Measurements from ENCODE around the gene SLC38A3.

The SLC38A3 gene

DNA sequence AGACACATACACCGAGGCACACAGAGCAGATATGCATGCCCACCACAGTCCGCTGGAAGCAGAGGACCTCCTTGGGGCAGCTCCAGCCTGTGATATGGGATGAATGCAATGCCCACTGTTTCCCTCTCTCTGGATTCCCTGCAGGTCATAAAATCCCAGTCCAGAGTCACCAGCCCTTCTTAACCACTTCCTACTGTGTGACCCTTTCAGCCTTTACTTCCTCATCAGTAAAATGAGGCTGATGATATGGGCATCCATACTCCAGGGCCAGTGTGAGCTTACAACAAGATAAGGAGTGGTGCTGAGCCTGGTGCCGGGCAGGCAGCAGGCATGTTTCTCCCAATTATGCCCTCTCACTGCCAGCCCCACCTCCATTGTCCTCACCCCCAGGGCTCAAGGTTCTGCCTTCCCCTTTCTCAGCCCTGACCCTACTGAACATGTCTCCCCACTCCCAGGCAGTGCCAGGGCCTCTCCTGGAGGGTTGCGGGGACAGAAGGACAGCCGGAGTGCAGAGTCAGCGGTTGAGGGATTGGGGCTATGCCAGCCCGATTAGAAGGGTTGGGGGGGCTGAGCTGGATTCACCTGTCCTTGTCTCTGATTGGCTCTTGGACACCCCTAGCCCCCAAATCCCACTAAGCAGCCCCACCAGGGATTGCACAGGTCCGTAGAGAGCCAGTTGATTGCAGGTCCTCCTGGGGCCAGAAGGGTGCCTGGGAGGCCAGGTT is 14.0 kb upstream of the SLC38A3 start, which contains the start of gene GNAT1:
Gene GNAT1 (plus strand): TSS at position 675 of the 725 bp plus-strand sequence. CDS start 116 bp downstream, outside the sequence.
- no peak within 1 kb of the TSS for H3K4me3 ChIP-seq (replicated peaks; ENCODE audit: low read depth, low read length)
- TF ChIP-seq, protein P1, sequence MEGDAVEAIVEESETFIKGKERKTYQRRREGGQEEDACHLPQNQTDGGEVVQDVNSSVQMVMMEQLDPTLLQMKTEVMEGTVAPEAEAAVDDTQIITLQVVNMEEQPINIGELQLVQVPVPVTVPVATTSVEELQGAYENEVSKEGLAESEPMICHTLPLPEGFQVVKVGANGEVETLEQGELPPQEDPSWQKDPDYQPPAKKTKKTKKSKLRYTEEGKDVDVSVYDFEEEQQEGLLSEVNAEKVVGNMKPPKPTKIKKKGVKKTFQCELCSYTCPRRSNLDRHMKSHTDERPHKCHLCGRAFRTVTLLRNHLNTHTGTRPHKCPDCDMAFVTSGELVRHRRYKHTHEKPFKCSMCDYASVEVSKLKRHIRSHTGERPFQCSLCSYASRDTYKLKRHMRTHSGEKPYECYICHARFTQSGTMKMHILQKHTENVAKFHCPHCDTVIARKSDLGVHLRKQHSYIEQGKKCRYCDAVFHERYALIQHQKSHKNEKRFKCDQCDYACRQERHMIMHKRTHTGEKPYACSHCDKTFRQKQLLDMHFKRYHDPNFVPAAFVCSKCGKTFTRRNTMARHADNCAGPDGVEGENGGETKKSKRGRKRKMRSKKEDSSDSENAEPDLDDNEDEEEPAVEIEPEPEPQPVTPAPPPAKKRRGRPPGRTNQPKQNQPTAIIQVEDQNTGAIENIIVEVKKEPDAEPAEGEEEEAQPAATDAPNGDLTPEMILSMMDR (IDR thresholded peaks at IDR 0.05; ENCODE audit: low read length, missing control alignments), result no peak
- DNase-seq (ENCODE audit: low read depth), result no peak

DNA sequence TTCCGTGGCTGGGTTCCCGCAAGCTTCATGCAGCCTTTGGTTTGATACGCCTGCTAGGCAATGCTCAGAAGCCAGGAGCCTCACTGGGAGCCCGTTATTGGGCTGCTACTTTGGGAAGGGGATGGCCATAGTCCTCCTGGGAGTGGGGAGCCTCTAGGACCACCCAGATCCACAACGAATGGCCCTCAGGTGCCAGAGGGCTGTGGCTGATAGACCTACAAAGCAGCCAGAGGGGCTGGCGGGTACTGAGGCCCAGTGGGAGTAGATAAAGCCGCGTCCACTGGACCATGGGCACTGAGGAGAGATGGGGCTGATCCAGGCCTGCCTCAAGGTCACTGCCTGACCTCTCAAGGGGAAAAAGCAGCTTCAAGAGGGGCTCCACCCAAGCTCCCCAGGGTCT is 12.9 kb upstream of the SLC38A3 start:
- H3K4me3 ChIP-seq (replicated peaks; ENCODE audit: low read depth, low read length), result no peak overlapping the region
- DNase-seq (ENCODE audit: low read depth), result no peak
- TF ChIP-seq, protein P1 (IDR thresholded peaks at IDR 0.05; ENCODE audit: low read length, missing control alignments), result no peak

DNA sequence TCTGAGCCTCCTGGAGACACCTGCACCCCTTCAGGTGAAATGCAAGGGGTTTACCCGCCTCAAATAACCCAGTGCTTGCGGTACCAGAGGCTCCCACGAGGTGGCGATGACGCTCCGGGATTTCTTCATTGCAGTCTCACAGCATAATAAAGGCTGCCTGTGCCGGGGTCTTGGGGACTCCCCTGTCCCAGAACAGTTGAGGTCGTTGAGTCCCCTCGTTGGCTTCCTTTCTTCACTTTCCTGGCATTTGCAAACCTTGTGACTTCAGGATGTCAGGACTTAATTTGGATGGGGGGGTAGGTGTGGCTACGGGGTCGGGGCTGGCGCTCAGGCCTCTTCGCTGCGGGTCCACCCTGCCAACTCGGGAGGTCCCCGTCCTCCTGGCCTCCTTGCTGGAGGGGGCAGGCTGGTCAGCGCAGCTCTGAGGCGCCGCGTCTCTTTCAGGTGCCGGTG is 12.4 kb upstream of the SLC38A3 start:
- TF ChIP-seq, protein P1 (IDR thresholded peaks at IDR 0.05; ENCODE audit: low read length, missing control alignments), result peak; percentile 96
- peak; percentile 68 for DNase-seq (ENCODE audit: low read depth)
- H3K4me3 ChIP-seq (replicated peaks; ENCODE audit: low read depth, low read length), result no peak overlapping the region

DNA sequence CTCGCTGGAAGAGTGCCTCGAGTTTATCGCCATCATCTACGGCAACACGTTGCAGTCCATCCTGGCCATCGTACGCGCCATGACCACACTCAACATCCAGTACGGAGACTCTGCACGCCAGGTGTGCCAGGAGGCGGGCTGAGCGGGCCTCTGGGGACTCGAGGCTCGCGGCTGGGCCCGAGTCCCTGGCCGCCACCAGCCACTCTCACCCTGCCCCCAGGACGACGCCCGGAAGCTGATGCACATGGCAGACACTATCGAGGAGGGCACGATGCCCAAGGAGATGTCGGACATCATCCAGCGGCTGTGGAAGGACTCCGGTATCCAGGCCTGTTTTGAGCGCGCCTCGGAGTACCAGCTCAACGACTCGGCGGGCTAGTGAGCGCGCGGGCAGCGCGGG is 11.8 kb upstream of the SLC38A3 start:
- H3K4me3 ChIP-seq (replicated peaks; ENCODE audit: low read depth, low read length), result no peak overlapping the region
- TF ChIP-seq, protein P1 (IDR thresholded peaks at IDR 0.05; ENCODE audit: low read length, missing control alignments), result no peak
- DNase-seq (ENCODE audit: low read depth), result no peak

DNA sequence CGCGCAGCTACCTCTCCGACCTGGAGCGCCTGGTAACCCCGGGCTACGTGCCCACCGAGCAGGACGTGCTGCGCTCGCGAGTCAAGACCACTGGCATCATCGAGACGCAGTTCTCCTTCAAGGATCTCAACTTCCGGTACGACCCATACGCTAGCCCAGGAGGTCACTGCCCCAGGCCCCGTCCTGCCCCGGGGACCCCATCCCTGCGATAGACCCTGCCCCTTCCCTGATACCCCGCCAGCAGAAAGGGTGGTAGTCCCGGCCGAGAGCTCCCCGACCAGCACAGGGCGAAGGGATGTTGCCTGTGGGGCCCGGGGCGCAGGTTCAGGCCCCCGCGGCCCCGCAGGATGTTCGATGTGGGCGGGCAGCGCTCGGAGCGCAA is 11.3 kb upstream of the SLC38A3 start:
- DNase-seq (ENCODE audit: low read depth), result no peak
- H3K4me3 ChIP-seq (replicated peaks; ENCODE audit: low read depth, low read length), result no peak overlapping the region
- TF ChIP-seq, protein P1 (IDR thresholded peaks at IDR 0.05; ENCODE audit: low read length, missing control alignments), result no peak

DNA sequence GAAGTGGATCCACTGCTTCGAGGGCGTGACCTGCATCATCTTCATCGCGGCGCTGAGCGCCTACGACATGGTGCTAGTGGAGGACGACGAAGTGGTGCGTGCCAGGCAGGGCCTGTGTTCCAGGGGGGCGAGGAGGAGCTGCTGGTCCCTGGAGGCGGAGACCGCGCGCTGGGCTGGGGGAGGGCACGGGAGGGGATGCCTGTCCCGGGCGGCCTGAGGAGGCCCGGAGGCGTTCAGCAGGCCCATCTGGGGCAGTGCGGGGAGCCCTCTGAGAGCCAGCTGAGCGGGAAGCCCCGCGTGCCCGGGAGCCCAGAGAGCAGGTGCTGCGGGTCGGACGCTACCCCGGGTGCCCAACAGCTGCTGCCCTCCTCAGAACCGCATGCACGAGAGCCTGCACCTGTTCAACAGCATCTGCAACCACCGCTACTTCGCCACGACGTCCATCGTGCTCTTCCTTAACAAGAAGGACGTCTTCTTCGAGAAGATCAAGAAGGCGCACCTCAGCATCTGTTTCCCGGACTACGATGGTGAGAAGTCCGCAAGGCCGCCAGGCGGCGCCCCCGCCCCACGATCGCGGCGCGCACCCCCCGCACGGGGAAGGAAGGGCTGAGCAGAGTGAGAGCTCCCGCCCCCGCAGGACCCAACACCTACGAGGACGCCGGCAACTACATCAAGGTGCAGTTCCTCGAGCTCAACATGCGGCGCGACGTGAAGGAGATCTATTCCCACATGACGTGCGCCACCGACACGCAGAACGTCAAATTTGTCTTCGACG is 10.8 kb upstream of the SLC38A3 start:
- DNase-seq (ENCODE audit: low read depth), result peak; percentile 65
- H3K4me3 ChIP-seq (replicated peaks; ENCODE audit: low read depth, low read length), result no peak overlapping the region
- TF ChIP-seq, protein P1 (IDR thresholded peaks at IDR 0.05; ENCODE audit: low read length, missing control alignments), result peak; percentile 72
